NCI-H1436 (cell line): ENCODE data around the gene INPP5E.

Experiments used
- DNase-seq: peaks from one replicate; lab custom pipeline; 2025; lab: John Stamatoyannopoulos, UW

Gene INPP5E

DNA sequence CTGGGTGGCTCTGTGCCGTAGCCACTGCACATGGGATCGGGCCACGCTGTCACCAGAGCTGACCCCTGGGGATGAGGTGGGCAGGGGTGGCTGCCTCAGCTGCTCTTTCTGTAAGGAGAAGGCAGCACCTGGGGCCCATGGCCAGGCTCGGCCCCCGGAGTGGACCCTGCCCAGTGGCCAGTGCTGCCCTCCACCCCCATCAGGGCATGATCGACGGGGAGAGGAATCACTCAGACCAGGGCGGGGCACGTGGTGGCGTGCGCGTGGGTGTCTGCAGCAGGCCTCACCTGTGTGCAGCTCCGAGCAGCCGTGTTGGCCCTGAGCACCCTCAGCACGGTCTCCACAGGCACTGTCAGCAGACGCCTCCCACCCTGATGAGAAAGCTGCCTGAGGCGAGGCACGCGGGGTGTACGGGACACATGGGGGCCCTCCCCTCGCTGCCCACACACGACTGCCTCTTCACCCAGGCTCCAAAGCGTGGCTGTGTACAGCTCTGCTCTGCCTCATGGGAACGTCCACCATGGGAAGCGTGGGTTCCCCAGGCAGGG lies 57.6 kb downstream of the INPP5E start:
- no peak for DNase-seq

DNA sequence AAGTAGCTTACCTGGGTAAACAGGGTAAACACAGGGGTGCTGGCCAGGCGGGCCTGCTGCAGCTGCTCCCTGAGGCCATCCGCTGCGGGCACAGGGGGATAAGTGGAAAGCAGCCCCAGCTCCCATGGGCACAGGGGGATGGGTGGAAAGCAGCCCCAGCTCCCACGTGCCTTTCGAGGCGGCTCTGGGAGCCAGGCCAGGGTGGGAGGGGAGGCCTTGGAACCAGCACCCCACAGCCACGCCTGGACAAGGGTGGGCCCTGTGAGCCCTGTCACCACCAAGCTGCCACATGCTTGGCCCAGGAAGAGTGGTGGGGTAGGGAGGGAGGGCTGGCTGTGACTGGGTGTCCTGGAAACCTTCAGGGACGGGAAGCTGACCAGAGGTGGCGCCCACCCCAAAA lies 58.3 kb downstream of the INPP5E start:
- DNase-seq: no peak

DNA sequence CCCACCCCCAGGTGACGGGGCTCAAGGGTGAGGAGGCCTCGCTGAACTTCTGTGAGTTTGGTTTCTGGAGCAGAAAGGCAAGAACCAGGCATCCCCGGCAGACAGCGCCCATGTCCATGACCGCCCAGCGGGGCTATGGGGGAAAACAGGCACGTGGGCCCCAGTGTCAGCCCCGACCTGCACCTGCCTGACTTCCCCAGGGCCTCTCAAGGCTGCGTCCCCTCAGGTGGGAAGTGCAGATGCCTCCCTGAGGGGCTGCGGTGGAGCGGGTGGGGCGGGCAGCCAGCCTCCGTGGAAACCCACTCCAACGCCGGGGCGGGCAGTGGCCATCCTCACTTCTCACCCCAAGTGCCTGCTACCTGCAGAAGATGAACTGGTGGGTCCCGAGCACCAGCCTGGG lies 59.3 kb downstream of the INPP5E start:
- no peak for DNase-seq

DNA sequence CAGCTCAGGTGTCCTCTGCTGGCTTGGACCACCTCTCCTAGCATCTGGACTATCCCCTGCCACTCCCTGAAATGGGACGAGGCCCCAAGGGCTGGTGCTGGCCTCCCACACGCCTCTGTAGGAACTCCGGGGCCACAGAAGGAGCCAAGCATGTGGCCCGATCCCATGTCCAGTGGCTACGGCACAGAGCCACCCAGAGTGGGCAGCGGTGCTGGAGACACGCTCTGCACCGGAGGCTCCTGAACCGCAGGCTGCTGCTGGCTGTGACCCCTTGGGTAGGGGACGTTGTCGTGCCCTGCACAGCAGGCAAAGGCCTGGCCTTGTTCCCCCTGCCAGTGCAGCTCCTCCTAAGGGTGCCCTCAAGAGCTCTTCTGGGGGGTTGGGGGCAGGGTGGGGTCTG lies 59.8 kb downstream of the INPP5E start:
- DNase-seq: no peak

DNA sequence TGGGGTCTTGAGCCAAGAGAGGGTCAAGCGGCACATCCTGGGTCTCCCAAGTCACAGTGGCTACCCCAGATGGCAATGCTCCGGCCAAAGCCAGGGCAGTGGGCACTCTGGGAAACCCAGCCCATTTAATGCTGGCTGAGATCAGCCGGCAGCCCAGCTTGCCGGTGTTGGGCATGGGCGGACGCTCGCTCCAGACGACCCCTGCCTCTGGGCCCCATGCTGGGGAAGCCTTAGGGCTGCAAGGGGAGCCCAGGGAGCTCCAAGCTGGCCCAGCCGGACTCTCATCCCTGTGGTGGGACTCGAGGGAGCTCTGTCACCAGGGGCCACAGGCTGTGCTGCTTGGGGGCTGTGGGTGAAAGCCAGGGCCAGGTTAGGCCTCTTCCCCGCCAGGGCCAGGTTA lies 60.2 kb downstream of the INPP5E start:
- DNase-seq: no peak

DNA sequence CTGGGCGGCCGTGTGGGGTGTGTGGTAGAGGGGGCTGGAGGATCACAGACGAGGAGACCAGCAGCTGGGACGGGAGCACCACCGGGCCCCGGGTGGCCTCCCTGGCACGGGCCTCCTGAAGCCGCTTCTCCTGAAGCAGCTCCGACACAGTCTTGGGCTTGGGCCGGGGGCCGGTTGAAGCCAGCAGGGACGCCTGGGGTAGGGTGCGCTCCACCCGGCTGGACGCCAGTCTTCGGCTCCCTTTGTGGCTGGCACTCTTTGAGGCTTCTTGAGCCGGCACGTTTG lies 60.7 kb downstream of the INPP5E start:
- DNase-seq: no peak
